GM12801 (cell line): ENCODE data around the gene BIRC5.

Experiments used
- TF ChIP-seq, protein P1 (sequence below): IDR thresholded peaks from one replicate; pipeline ENCODE4 v1.5.1; 2011; ENCODE audit warnings: control low read depth; ENCODE audit not compliant: insufficient read length; ENCODE audit errors: extremely low read depth

BIRC5 gene

DNA sequence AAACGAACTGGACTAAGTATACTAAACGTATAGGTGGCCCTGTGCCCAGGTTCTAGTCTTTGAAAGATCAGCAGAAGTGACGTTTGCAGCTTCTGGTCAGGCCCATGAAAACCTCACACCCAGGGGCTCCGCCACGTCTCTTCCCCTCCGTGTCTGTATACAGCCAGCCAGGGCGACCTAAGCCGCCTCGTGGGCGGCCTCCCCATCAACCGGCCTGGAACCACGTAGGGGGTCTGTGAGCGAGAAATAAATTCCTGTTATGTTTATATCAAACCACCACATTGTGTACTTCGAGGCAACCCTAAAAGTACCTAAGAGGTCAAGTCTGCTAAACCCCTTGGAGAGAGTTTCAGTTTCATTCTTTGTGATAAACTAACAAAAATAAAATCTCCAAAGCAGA, 34.0 kb upstream of the BIRC5 start:
- TF ChIP-seq, protein P1, sequence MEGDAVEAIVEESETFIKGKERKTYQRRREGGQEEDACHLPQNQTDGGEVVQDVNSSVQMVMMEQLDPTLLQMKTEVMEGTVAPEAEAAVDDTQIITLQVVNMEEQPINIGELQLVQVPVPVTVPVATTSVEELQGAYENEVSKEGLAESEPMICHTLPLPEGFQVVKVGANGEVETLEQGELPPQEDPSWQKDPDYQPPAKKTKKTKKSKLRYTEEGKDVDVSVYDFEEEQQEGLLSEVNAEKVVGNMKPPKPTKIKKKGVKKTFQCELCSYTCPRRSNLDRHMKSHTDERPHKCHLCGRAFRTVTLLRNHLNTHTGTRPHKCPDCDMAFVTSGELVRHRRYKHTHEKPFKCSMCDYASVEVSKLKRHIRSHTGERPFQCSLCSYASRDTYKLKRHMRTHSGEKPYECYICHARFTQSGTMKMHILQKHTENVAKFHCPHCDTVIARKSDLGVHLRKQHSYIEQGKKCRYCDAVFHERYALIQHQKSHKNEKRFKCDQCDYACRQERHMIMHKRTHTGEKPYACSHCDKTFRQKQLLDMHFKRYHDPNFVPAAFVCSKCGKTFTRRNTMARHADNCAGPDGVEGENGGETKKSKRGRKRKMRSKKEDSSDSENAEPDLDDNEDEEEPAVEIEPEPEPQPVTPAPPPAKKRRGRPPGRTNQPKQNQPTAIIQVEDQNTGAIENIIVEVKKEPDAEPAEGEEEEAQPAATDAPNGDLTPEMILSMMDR, result no peak

DNA sequence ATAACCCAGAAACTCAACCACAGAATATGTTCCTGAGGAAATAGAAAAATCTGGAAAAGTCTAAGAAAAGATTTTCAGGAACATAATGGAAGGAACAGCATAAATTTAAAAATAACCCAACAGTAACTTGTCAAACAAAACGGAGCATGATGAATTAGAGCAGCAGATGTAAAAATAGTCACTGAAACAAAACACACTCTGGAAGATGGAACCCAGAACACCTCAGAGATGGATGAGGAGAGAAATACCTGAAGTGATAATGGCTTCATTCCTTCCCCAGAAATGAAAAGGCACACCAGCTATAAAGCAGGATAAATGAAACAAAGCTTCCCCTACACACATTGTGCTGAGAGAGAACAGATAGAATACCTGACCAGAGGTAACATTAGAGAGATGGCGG, 33.5 kb upstream of the BIRC5 start:
- TF ChIP-seq, protein P1, result no peak

DNA sequence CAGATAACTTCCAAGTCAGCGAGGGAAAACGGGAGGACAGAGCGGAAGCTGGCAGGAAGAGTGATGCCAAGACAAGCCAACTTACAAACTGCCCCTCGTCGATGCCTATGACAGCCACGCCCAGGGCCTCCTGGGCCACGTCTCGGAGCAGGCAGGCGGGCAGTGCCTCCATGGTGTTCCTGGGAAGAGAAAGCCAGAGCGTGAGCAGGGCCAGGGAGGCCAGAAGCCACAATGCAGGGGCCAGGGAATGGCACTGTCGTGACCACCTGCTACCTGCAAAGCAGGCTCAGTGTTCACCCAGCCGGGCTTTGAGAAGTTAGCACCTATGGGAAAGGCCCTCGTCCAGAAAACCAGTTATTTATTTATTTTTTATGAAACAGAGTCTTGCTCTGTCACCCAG, 31.5 kb upstream of the BIRC5 start:
- TF ChIP-seq, protein P1, result no peak

DNA sequence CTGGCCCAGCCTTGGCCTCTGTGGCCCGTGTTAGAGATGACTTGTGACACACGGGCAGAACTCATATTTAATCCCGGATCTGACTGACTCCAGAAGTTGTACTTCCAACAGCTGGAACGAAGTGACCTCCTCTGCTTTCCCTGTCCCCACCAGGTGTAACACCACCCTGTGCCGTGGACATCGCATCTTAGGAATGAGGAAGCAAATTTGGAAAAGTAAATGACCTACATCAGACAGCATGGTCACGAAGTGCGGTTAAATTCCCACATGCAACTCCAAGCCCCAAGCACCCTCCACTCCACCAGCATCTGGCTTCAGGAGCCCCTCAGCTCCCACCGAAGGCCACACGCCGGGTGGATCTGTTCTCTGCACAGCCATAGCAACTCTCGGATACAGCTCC, 30.1 kb upstream of the BIRC5 start:
- TF ChIP-seq, protein P1, result no peak

DNA sequence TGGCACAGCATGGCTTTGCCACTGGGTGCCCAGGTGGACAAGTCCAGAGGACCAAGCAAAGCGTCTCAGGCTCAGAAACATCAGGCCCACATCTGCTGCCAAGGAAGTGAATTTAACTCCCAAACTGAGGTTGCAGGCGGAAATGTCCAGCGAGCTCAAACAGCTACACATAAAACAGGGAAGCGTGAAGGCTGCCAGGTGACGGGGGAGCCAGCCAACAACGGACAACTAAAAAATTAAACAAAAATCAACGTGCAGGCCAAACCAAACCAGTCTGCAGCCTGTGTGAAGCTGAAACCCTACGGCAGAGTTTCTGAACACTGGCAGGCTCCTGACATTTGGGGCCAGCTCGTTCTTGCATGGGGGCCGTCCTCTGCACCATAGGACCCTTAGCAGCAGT, 29.7 kb upstream of the BIRC5 start:
- TF ChIP-seq, protein P1, result no peak

DNA sequence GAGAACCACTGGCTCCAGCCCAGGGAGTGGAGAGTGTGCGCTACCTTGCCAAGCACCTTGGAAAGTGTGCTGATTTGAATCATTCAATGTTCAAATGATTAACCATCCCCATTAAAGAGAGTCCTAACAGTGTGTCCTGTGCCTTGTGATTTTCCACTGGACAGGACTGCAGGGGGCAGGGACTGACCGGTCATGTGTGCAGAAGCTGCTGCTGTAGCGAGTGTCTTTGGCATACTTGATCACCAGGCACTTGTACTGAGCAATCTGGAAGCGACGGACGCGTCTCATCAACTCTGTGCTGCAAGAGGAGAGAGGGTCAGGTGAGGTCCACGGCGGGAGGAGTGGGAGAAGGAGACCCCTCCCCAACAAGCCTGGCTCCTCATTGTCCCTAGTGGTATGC, 29.2 kb upstream of the BIRC5 start:
- TF ChIP-seq, protein P1, result no peak

DNA sequence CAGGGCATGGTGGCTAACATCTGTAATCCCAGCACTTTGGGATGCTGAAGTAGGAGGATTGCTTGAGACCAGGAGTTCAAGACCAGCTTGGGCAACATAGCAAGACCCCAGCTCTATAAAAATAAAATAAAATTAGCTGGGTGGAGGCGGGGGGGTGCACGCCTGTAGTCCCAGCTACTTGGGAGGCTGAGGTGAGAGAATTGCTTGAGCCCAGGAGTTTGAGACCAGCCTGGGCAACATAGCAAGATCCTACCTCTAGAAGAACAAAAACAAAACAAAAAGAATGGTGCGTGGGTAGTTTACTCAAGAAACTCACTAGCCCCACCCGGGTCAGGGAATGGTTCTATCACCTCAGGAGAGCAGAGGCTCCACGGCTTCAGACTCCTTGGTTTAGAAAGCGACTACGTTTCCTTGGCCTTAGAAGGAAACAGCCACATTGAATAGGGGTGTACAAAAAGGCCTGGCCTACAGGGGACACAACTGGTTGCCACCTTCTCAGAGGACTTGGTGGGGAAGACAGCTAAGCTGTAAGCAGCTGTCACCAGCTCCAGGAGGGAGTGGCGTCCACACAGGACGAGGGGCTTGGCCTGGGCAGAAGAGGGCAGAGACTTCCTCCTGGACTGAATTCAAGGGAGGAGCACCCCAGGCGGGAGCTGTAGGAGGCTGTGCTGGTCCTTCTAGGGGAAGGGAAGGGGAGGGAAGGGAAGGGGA, 27.9 kb upstream of the BIRC5 start:
- TF ChIP-seq, protein P1, result no peak
